OCI-LY3 (cell line): ENCODE measurements around the gene FLCN.

Source experiments
- H2AFZ ChIP-seq: fragments of 200-600, 300-600 bp; shearing (Covaris generic); 2 replicates; pipeline ENCODE4 v1.6.0; 2014; ENCODE audit warnings: antibody characterized with exemption, low read depth, low read length
- H3K27ac ChIP-seq: fragments of 200-600, 300-600 bp; sonication (generic); 2 replicates; pipeline ENCODE4 v1.5.1; 2014; ENCODE audit warnings: mild to moderate bottlenecking, low read length, moderate library complexity, mixed read lengths
- H3K27me3 ChIP-seq: fragments of 200-600, 300-600 bp; sonication (generic); 2 replicates; pipeline ENCODE4 v1.6.1; 2014; ENCODE audit warnings: low read depth, low read length, mixed read lengths
- H3K36me3 ChIP-seq: fragments of 200-600, 300-600 bp; sonication (generic); replicated peaks from 2 replicates; pipeline ENCODE3; 2014; ENCODE audit warnings: low read depth, low read length, mixed read lengths
- H3K4me1 ChIP-seq: fragments of 300-600, 200-600 bp; sonication (generic); 2 replicates; pipeline ENCODE4 v1.6.1; 2014; ENCODE audit warnings: low read length, mixed read lengths
- H3K4me2 ChIP-seq: fragments of 200-600, 300-600 bp; sonication (generic); 2 replicates; pipeline ENCODE4 v1.6.1; 2014; ENCODE audit warnings: low read length, mixed read lengths
- H3K4me3 ChIP-seq: fragments of 300-600, 200-600 bp; sonication (generic); 2 replicates; pipeline ENCODE4 v1.5.1; 2014; ENCODE audit warnings: antibody characterized with exemption, mild to moderate bottlenecking, low read length, moderate library complexity
- H3K79me2 ChIP-seq: fragments of 300-600, 200-600 bp; shearing (Covaris generic); 2 replicates; pipeline ENCODE4 v1.6.1; 2014; ENCODE audit warnings: mild to moderate bottlenecking, low read length, mixed read lengths
- H3K9ac ChIP-seq: fragments of 300-600, 200-600 bp; shearing (Covaris generic); 2 replicates; pipeline ENCODE4 v1.6.0; 2014; ENCODE audit warnings: mild to moderate bottlenecking, low read length, moderate library complexity
- H3K9me3 ChIP-seq: fragments of 200-600, 300-600 bp; shearing (Covaris generic); 2 replicates; pipeline ENCODE4 v1.6.1; 2014; ENCODE audit warnings: low read length, mixed read lengths; ENCODE audit not compliant: insufficient read depth
- H4K20me1 ChIP-seq: fragments of 200-600, 300-600 bp; sonication (generic); 2 replicates; pipeline ENCODE4 v1.6.1; 2016; ENCODE audit warnings: low read length, mixed read lengths; ENCODE audit not compliant: insufficient read depth
- CTCF ChIP-seq: fragments of 200-600, 300-600 bp; sonication (generic); IDR thresholded peaks from 2 replicates; pipeline ENCODE4 v1.5.1; 2014; ENCODE audit warnings: antibody characterized with exemption, low read length, low read depth
- EZH2phosphoT487 ChIP-seq: fragments of 200-600 bp; shearing (Covaris generic); IDR thresholded peaks from 2 replicates; pipeline ENCODE4 v1.6.1; 2018; ENCODE audit warnings: antibody characterized with exemption, mixed run types, low read depth

Gene FLCN

GRCh38 chr17:17170346-17170985, 66.5 kb downstream of the FLCN start:
- no peak overlapping the region for H3K27ac ChIP-seq
- no peaks in the 10 kb centered on the region for H3K36me3 ChIP-seq
- no peak overlapping the region for H3K4me3 ChIP-seq
- H3K9ac ChIP-seq = no peak overlapping the region
- no peaks in the 10 kb centered on the region for H3K79me2 ChIP-seq
- H4K20me1 ChIP-seq = no peaks in the 10 kb centered on the region
- H3K4me1 ChIP-seq = no peaks in the 10 kb centered on the region
- H3K27me3 ChIP-seq = no peaks in the 10 kb centered on the region
- TF ChIP-seq CTCF (no peak), EZH2phosphoT487 (no peak)
- H3K9me3 ChIP-seq = no peaks in the 10 kb centered on the region
- H2AFZ ChIP-seq = no peak overlapping the region
- no peak overlapping the region for H3K4me2 ChIP-seq

GRCh38 chr17:17169396-17169795, 67.6 kb downstream of the FLCN start:
- H4K20me1 ChIP-seq = no peaks in the 10 kb centered on the region
- H3K36me3 ChIP-seq = no peaks in the 10 kb centered on the region

GRCh38 chr17:17168401-17168800, 68.6 kb downstream of the FLCN start:
- no peaks in the 10 kb centered on the region for H3K9me3 ChIP-seq
- H3K4me3 ChIP-seq = no peak overlapping the region
- no peak overlapping the region for H3K4me2 ChIP-seq
- H3K9ac ChIP-seq = no peak overlapping the region
- H4K20me1 ChIP-seq = no peaks in the 10 kb centered on the region
- no peak overlapping the region for H2AFZ ChIP-seq
- no peaks in the 10 kb centered on the region for H3K79me2 ChIP-seq
- TF ChIP-seq EZH2phosphoT487 (no peak), CTCF (no peak)
- H3K27me3 ChIP-seq = no peaks in the 10 kb centered on the region
- H3K27ac ChIP-seq = no peak overlapping the region
- no peaks in the 10 kb centered on the region for H3K36me3 ChIP-seq
- no peaks in the 10 kb centered on the region for H3K4me1 ChIP-seq

More at GRCh38 chr17:17169396-17169795, 67.6 kb downstream of the FLCN start:
- H3K9ac ChIP-seq = no peak overlapping the region
- no peak overlapping the region for H2AFZ ChIP-seq
- H3K4me3 ChIP-seq = no peak overlapping the region
- H3K27ac ChIP-seq = no peak overlapping the region
- TF ChIP-seq CTCF (no peak), EZH2phosphoT487 (no peak)
- no peak overlapping the region for H3K4me2 ChIP-seq
- H3K4me1 ChIP-seq = no peaks in the 10 kb centered on the region
- H3K27me3 ChIP-seq = no peaks in the 10 kb centered on the region
- H3K79me2 ChIP-seq = no peaks in the 10 kb centered on the region
- no peaks in the 10 kb centered on the region for H3K9me3 ChIP-seq

DNA sequence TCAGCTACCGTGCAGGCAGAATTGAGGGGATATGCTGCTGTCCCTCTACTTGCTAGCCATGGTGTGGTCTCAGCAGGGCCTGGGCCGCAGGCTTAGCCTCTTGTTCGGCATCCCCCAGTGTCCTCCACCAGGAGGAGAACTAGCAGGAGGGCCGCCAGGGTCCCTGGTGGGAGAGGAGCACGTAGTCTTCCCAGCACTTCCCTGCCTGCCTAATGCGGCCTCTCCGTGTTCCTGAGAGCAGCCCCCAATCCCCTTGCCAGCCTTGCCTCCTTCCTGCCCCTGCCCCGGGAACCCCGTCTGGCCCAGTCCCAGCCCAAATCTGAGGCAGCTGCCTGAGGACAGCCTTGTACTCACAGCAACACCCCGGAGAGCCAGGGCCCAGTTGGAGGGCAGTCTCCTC, 69.0 kb downstream of the FLCN start:
- Histone ChIP-seq H3K27me3 (no peaks in the 10 kb centered on the region), H3K4me2 (no peak overlapping the region), H4K20me1 (no peaks in the 10 kb centered on the region), H2AFZ (no peak overlapping the region), H3K4me3 (no peak overlapping the region), H3K27ac (no peak overlapping the region), H3K9me3 (no peaks in the 10 kb centered on the region), H3K36me3 (no peaks in the 10 kb centered on the region), H3K9ac (no peak overlapping the region), H3K79me2 (no peaks in the 10 kb centered on the region), H3K4me1 (no peaks in the 10 kb centered on the region)
- TF ChIP-seq CTCF (no peak), EZH2phosphoT487 (no peak)
